Brain pericyte (primary cell): ENCODE results near the gene SEZ6L2.
"Not testable (repeated sequence)": the region's sequence is repeated elsewhere in the genome, so short reads cannot be mapped to it uniquely, and the experiment has no call there.

ENCODE experiments used
- DNase-seq: peaks from one replicate; pipeline ENCODE4 v3.0.0-alpha.2; 2012; ENCODE audit warnings: low read depth, low spot score

The SEZ6L2 gene

DNA sequence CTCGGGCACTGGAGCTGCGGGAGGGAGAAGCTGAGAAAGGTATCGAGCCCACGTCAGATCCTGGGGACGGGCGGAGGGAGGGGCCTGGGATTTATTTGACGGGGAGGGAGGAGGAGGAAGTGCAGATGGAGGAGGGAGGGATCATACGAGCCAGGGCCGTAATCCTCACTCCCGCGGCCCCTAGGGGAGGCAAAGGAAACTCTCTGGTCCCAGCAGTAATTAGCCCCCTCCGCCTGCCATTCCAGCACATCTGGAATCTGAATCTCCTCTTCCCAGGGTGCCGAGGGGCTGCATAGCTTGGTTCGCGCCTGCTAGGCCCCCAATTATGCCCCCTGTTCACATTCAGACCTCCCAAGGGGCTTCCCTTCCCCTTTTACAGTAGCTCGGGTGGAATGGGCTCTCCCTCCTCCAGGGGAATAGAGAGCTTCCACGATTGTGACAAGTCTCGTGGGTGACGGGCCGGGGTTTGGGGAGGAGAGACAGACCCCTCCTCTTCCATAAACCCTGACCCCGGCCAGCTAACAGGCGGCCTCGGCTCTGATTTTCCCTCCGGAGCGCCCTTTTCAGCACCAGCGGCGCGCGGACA lies at the start of gene SEZ6L2:
TSS of gene SEZ6L2 (minus strand) at position 35 of the 586 bp plus-strand sequence. CDS start 531 bp downstream, outside the sequence.
- DNase-seq = peak; percentile 24

DNA sequence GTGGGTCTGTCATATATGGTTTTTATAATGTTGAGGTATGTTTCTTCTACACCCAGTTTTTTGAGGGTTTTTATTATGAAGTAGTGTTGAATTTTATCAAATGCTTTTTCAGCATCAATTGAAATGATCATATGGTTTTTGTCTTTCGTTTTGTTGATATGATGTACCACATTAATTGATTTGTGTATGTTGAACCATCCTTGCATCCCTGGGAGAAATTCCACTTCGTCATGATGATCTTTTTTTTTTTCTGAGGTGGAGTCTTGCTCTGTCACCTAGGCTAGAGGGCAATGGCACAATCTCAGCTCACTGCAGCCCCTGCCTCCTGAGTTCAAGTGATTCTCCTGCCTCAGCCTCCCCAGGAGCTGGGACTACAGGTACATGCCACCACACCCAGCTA lies 48.5 kb upstream of the SEZ6L2 start:
- no peak for DNase-seq

DNA sequence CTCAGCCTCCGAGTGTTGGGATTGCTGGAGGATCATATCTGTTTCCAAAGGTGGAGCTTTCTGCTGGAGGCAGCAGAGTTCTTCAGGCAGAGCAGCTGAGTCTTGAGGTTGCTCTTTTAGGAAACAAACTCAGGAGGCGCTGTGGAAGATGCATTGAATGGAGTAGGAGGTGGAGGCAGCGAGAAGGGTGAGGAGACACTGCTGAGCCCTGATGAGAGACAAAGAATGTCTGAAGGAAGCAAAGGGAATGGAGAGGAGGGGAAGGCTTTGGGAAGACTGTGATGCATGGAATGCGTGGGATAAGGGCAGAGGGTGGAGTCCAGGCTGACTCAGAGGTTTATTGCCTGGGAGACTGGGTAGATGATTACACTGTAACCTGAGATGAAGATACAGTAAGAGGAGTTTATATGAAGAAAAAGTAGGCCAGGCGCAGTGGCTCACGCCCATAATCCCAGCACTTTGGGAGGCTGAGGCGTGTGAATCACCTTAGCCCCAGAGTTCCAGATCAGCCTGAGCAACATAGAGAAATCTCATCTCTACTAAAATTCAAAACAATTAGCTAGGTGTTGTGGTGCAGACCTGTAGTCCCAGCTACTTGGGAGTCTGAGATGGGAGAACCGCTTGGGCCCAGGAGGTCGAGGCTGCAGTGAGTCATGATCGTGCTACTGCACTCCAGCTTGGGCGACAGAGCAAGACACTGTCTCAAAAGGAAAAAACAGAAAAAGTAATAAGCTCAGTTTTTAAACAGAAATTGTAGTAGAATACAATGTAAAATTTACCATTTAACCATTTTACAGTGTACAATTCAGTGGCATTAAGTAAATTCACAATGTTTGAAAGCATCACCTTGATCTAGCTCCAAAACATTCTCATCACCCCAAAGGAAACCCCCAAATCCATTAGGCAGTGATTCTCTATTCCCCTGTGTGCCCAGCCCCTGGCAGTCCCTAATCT lies 44.8 kb upstream of the SEZ6L2 start:
- DNase-seq = peak; percentile 70

DNA sequence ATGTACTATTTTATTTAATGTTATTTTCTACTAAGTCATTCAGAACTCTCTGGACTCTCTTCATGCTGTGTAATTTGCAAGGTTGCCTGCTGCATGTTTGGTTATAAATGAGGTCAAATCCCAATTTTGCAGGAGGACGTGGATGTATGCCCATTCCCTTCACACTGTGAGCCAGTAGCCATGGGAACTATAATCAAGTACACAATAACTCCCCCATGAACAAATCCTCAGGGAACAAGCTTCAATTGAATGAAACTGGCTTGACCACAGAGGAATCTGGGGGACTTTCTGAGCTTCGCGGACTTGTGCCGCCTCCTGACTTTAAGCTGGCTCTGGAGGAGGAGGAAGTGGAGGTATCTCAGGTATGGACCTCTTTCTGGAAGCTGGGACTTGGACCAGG lies 41.3 kb upstream of the SEZ6L2 start:
- DNase-seq = no peak

DNA sequence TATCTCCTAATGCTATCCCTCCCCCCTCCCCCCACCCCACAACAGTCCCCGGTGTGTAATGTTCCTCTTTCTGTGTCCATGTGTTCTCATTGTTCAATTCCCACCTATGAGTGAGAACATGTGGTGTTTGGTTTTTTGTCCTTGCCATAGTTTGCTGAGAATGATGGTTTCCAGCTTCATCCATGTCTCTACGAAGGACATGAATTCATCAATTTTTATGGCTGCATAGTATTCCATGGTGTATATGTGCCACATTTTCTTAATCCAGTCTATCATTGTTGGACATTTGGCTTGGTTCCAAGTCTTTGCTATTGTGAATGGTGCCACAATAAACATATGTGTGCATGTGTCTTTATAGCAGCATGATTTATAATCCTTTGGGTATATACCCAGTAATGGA lies 32.4 kb upstream of the SEZ6L2 start:
- not testable (repeated sequence) for DNase-seq

DNA sequence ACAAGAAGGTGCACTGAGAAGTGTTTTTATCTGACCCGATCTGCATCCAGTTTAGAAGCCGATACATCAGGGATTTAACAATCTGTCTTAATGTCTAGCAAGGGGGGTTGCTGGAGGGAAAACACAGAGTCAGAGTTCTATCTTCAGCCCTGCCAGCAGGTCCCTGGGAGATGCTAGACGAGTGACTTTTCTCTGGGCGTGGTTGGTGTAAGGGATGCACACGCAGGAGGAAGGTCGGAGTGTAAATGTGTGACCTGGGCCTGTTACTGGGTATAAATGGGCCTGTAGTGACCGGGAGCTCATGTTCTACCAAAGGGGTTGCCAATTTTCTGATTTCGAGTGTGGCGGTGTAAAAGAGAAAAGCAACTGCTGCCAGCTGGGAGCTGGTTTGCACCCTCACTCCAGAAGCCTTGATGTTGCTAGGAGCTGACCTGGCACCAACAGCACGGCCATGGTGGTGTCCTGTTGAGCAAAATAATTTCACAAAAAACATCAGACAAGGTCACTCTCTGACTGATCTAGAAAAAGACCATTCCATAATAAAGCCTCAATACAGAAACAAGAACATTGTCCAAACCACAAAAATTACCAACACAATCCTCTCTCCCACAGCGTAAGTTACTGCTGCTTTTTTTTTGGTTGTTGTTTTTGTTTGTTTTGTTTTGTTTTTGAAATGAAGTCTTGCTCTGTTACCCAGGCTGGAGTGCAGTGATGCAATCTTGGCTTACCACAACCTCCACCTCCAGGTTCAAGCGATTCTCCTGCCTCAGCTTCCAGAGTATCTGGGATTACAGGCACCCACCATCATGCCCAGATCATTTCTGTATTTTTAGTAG lies 27.9 kb upstream of the SEZ6L2 start:
- no peak for DNase-seq

DNA sequence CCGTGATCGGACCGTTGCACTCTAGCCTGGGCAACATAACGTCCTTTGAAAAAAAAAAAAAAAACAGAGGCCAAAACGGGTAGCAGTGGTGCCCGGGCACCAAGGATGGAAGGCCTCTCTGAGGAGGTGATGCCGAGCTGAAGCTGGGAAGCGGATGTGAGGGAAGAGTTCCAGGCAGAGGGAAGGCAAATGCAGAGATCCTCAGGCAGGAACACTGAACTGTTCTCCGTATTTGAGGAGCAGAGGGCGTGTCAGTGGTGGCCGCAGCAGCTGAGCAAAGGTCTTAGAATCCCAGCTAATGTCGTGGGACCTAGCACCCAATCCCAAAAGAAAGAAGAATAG lies 27.3 kb upstream of the SEZ6L2 start:
- no peak for DNase-seq

DNA sequence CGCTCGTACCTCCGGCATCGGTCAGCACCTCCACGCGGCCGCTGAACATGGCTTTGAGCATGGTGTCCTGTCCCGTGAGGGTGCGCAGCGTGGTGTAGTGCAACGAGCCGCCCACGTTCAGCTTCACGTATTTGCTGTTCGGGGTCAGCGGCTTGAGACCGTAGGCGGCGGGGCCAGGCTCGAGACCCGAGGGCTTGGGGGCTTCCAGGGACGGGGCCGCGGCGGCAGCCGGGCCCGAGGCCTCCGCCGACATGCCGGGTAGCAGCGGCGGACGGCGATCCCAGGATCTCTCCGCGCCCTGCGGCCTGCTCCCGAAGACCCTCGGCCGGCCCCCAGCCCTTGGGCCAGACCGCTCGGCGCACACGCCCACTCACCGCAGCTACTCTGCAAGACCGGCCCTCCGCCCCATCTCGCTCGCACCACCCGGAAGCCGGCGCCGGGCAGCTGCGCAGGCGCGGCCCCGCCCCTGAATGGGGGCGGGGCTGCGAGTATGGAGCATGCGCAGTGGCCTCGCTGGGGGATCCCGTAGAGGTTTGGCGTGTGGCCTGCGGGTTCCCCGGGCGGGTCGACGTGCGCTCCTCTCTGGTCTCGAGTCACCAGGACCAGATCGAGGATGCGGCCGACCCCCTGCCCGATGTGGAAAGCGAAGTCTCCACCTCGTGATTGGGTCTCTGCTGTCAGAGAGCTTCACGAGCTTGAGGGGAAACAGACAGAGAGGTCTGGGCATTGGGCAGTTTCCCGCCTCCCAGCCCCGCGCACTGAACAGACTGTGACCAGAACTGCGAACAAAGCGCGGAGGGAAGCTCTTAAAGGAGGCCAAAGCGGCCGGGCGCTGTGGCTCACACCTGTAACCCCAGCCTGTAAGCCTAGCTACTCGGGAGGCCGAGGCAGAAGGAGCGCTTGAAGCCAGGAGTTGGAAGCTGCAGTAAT lies 26.7 kb upstream of the SEZ6L2 start, which contains the start of gene KCTD13:
TSS of gene KCTD13 (minus strand) at position 446 of the 930 bp plus-strand sequence. CDS start at position 253, 193 bp downstream.
- DNase-seq = peak; percentile 59

DNA sequence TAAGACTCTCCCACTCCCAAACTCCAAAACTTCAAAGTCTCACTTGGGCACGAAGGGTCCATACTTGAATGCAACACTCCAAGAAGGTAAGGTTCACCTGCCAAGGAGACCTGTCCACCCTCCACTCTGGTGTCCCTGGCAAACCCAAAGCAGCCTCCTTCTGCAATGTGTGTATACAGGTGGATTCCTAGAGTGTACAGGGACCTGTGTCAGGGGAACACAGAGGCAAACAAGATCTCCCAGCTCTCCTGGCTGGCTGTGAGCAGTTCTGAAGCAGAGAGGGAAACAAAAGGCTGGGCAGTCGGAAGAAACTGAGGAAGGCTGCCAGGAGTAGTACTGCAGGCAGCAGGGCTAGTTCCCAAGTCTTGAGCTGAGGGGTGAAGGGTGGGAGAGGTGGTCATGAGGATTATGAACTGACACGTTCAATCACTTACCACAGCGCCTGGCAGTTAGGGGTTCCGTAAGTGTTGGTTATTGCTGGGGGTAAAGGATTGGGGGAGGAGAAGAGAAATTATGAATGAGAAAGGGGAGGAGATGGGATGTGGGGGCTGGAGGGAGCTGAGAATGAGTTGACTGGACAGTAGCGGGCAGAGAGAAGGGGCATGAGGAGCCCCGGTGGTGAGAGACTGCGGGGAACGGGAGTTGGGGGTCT lies 25.9 kb upstream of the SEZ6L2 start:
- DNase-seq = no peak

DNA sequence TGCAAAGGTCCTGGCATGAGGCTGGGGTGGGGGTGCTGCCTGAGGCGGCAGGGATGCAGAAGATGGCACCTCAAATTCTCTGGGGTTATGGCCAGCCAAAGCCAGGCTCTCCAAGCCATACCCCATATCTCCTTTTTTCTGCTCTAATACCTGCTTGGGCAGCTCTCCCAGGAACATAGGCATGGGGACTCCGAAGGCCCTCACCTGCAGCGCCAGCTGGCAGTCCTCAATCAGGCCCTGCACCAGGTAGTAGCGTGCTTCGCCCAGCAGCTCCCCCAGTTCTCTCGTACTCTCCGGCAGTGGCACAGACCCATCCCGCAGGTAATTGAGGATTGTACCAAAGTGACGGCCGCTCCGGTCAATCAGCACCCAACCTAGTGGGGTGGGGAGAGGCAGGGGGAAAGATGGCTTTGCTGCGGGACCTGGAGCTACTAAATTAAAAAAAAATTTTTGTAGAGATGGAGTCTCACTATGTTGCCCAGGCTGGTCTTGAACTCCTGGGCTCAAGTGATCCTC lies 23.7 kb upstream of the SEZ6L2 start:
- DNase-seq = no peak

DNA sequence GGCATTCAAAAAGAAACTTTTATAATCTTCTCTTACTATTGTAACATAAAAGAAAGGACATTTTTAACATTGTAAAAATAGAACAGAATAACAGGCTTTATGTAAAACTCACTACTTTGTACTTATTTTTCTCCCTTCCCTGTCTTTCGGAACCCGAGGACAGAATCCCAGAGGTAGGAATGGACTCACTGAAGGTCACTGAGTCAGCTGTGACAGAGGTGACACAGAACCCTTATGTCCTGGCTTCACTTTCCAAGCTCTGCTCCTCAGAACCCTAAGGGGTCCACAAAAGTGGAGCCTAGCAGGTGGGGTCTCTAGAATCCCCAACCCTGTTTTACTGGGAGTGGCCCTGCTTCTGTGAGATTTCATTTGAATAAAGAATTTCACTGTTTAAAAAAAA lies 23.0 kb upstream of the SEZ6L2 start:
- no peak for DNase-seq

DNA sequence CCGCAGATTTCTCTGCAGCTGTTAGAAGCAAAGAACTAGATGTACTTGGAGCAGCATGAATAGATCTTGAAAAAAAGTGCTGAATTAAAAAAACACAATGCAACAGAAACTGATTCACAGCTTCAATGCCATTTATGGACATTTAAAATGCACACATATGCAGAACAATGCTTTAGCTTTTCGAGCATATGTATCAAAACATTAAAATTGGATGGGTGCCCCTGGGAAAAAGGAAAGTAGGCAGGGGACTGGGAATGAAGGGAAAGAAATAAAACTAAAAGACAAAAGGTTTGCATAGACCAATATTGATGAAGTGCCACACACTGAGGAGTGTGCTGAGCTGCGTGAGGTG lies 21.7 kb upstream of the SEZ6L2 start:
- DNase-seq = no peak

DNA sequence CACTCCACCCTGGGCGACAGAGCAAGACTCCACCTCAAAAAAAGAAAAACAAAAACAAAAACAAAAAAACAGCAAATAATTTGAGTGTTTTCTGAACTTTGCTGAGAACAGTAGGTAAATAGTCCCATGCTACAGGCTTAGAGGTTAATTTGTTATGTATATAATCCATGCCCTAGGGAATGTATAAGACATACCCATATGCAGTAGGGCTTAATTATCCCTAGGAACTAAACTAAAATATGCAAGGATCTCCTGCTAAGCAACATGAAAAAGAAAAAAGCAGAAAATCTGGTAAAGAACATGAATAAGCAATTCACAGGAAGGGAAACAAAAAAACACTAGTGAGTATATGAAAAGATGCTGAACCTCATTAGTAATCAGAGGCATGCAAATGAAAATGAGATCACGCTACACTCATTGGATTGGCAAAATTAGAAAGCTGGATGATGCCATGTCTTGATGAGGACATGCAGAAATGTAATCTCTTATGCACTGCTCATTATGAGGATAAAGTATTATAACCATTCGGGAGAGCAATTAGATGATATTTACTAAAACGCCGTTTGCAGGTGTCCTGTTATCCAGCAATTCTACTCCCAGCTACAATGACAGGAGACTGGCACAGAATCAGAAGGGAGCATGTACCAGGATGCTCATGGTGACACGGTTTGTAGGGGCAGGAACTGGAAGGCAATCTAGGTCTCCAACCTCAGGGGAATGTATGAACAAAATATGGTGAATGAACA lies 21.1 kb upstream of the SEZ6L2 start:
- no peak for DNase-seq

DNA sequence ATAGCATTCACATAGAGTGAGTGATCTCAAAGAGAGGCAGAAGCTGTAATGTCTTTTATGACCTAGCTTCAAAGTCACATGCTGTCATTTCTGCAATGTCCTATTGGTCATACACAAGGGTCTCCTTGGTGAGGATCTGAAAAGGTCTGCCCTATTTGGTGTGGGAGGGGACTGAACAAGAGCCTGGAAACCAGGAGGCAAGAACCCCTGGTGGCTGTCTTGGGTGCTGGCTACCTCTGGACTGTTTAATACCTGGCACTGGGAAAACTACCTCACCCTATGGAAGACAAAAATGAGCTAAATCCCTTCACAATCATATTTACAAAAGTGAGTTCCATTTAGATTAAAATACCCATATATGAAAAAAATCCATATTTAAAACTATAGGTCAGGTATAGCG lies 17.6 kb upstream of the SEZ6L2 start:
- no peak for DNase-seq

DNA sequence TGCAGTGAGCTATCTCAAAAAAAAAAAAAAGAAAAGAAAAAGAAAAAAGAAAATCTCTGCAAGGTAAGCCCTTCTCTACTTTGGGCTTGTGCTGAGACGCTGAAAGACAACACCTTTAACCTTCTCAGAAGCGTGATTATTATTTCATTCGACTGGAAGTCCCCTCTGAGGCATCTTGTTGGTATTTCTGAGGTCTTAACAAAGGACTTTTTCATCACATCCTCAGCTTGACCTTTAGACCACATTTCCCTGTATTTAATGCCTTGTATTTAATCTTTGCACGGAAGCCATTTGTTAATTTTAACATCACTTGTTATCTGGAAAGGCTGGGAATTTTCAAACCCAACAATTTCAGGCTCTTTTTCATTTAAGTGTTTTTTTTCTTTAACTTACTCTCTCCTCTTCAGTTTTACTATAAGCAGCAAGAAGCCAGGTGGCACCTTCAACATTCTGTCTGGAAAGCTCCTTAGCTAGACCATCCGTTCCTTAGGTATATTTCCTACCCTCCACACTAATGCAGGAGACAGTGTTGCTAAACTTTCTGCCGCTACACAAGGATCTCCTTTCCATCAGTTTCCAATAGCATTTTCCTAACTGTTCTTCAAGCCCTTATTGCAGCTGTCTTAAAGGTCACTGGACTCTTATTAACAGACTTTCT lies 16.4 kb upstream of the SEZ6L2 start:
- DNase-seq = no peak

DNA sequence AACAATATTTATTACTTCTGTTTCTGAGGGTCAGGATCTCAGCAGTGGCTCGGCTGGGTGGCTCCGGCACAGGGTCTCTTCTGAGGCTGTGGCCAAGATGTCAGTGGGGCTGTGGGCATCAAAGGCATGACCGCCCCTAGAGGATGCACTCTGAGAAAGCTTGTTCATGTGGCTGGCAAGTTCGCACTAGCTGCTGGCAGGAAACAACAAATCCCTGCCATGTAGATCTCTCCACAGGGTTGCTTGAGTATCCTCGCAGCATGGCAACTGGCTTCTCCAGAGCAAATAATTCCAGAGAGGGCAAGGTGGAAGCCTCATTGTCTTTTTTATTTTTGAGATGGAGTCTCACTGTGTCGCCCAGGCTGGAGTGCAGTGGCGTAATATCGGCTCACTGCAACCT lies 14.2 kb upstream of the SEZ6L2 start:
- no peak for DNase-seq

DNA sequence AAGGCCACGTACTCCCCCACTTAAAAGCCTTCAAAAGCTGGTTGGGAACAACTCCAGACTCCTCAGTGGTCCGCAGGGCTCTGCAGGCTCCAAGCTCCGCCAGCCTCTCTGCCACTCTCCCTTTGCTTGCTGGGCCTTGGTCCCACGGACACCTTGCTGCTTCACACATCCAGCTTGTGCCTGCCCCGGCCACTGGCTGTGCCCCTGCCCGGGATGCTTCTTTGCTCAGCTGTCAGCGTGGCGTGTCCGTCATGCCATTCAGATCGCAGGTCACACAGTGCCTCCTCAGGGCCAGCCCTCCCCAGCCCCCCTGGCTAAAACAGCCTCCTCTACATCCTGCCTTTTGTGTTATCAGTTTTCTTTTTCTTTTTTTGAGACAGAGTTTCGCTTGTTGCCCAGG lies 12.7 kb upstream of the SEZ6L2 start:
- DNase-seq = no peak

DNA sequence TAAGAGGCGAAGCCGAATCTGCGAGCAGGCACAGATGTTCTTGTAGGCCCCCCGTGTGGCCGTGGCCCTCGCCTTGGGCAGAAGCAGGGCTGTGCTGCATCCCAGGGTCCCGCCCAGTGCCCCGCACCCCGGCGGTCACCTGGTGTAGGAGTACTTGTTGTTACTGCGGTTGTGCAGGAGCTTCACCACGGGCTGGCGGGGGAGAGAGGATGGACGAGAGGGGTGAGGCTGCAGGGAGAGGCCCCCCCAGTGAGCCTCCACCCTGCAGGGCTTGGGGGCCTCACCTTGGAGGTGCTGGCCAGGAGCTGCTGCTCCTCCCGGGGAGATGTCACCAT lies 12.3 kb upstream of the SEZ6L2 start:
- no peak for DNase-seq
